Tibial nerve (tissue), 4 donors: ENCODE data around the gene C3orf22.

Experiments used
- CTCF ChIP-seq, 5 experiments: fragments of 200-600 bp in 3 of 5; fragments of 450-650 bp in 2 of 5; sonication (generic) in 3 of 5; IDR thresholded peaks; one replicate each; pipeline ENCODE4 v1.5.1; 2016 to 2019; ENCODE audit warnings: antibody characterized with exemption in 5 of 5, mild to moderate bottlenecking in 3 of 5, moderate library complexity in 2 of 5
- EP300 ChIP-seq, 2 donors: sonication (generic); formaldehyde crosslinking; IDR thresholded peaks; one replicate each; pipeline ENCODE4 v1.6.1; 2017; ENCODE audit warnings: antibody characterized with exemption in 2 of 2, mild to moderate bottlenecking in 1 of 2
- POLR2A ChIP-seq, 2 donors: fragments of 450-650 bp; IDR thresholded peaks; one replicate each; pipeline ENCODE4 v1.6.1; 2017; ENCODE audit warnings: antibody characterized with exemption in 2 of 2, mild to moderate bottlenecking in 2 of 2, moderate library complexity in 2 of 2

GRCh38 chr3:126543457-126544061, 15.2 kb downstream of the C3orf22 start:
- TF ChIP-seq CTCF (IDR thresholded peaks at IDR 0.05) (no peak), POLR2A (IDR thresholded peaks at IDR 0.05) (no peak), EP300 (IDR thresholded peaks at IDR 0.05) (no peak)
